ENCODE data around the gene M1AP. TPM values are rescaled to one million over a fixed set of nuclear protein-coding genes. Genes with fewer than 3 reads are reported as not detected.

Gene M1AP, protein sequence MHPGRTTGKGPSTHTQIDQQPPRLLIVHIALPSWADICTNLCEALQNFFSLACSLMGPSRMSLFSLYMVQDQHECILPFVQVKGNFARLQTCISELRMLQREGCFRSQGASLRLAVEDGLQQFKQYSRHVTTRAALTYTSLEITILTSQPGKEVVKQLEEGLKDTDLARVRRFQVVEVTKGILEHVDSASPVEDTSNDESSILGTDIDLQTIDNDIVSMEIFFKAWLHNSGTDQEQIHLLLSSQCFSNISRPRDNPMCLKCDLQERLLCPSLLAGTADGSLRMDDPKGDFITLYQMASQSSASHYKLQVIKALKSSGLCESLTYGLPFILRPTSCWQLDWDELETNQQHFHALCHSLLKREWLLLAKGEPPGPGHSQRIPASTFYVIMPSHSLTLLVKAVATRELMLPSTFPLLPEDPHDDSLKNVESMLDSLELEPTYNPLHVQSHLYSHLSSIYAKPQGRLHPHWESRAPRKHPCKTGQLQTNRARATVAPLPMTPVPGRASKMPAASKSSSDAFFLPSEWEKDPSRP
- total RNA-seq (2014; rRNA removed; shearing (Covaris generic)), result 0.24 TPM in 1 of 2 replicates, not detected in the other

DNA sequence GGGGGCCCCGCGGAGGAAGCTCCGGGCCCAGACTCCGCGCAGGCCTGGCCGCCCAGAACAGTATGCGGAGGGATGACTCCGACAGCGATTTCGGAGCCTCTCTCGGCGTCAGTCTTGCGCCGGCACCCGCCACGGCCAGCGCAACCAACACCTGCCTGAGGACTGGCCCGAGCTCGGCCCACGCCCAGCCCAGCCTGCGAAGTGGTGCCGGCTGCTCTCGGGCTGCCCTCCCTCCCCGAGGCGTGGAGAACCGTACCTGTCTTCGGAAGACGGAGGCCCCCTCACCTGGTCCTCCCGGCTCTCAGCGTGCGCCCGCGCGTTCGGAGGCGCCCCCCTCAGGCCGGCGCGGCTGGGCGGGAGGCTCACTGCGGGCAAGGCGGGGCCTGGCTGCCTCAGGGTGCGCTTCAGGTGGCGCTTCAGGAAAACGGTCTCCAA is at the start of gene M1AP:
TSS of gene M1AP (minus strand) at position 322 of the 435 bp plus-strand sequence. CDS start 8,055 bp downstream, outside the sequence.

GRCh38 chr2:74653985-74654882 is 6.1 kb upstream of the M1AP start, which contains the start of gene SEMA4F:
Gene SEMA4F, plus strand, starts transcription at chr2:74654247. Its CDS starts 130 bp downstream, at chr2:74654377.

DNA sequence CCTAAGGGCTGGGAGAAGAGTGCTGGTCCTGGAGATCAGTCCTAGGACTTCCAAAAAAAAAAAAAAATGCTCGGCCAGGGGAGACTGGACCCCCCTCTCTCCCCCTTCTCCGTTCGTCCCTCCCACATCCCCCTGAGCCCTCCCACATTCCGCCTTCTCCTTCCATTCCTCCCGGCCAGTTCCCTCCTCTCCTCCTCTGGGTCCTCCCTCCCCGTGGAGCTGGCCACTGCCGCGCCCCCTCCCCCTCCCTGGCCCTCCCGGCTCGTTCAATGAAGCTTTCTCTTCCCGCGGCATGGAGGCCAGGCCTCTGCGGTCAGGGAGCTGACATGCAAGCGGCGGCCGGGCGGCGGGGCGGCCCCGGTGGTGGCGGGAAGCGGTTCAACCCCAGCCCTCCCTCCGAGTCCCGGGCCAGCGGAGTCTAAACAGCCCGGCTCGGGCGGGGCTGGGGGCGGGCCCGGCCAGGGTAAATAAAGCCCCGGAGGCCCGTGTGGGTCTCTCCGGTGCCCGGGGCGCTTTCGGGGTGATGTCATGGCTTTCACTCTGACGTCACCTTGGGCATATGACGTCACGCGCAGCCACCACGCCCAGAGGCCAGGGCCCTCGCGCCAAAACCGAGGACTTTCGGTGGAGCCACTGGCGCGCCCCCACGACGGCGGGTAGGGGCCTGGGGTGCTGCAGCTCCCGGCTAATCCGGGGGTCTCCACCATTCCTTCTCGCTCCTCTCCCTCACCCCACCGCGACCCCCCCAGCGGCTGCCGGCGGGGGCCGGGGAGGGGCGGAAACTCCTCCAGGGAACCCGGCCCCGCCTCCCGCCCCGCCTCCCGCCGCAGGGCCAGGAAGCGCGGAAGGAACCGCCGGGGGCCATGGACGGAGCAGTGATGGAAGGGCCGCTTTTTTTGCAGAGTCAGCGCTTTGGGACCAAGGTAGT is 94.0 kb downstream of the M1AP start, which contains the start of the genes DOK1 and LOXL3:
TSS of gene DOK1 (plus strand) at position 829 of the 928 bp plus-strand sequence. CDS start at position 864, 35 bp downstream.
TSS of gene LOXL3 (minus strand) at position 51 of the 928 bp plus-strand sequence. CDS start 1,308 bp downstream, outside the sequence.

GRCh38 chr2:74529357-74530238 is 118.5 kb downstream of the M1AP start, which contains the start of the genes AUP1 and HTRA2:
Gene AUP1, minus strand, starts transcription at chr2:74529706. Its CDS starts 77 bp downstream, at chr2:74529629.
Gene HTRA2, plus strand, starts transcription at chr2:74529933. Its CDS starts 74 bp downstream, at chr2:74530007.

DNA sequence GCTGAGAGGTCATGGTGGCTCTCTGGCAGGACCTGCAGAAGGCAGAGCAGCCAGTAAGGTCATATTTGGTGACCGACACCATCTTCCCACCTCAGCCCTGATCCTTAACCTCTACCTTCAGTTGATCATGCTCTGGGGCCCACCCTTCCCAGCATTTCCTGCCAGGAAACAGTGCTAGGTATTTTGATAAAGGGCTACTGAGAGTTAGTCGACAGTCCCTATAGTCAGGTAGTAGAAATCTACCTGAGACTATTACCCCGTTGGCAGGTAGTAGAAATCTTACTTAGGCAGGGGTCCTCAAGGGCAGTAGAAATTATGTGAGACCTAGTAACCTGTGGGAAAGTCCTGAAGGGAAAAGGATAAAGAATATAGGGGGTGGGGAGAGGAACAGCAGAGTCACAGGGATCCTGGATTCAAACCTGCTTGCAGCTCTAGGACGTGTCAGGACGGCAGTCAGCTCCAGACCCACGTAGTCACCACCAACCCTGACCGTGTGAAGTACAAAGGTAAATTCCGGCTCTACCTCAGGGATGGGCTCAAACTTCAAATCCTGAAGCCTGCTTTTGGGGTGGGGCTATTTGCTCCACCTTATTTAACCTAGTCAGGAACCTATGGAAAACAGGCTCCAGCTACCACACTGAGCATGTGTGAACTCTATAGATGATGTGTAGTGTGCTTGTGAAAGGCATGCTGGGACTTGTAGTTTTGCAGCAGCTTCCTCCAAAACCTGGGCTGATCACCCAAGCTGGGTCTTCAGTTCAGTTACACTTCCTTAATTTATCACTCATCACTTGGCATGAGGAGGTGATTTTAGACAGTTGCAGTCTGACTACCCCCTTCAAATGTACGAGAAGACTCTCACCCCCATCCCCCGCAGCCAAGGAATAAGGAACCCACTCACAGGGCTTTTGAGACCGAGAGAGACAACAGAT is 122.1 kb downstream of the M1AP start, which contains the start of gene DQX1:
TSS of gene DQX1 (minus strand) at position 515 of the 932 bp plus-strand sequence. CDS start at position 13, 502 bp downstream.

DNA sequence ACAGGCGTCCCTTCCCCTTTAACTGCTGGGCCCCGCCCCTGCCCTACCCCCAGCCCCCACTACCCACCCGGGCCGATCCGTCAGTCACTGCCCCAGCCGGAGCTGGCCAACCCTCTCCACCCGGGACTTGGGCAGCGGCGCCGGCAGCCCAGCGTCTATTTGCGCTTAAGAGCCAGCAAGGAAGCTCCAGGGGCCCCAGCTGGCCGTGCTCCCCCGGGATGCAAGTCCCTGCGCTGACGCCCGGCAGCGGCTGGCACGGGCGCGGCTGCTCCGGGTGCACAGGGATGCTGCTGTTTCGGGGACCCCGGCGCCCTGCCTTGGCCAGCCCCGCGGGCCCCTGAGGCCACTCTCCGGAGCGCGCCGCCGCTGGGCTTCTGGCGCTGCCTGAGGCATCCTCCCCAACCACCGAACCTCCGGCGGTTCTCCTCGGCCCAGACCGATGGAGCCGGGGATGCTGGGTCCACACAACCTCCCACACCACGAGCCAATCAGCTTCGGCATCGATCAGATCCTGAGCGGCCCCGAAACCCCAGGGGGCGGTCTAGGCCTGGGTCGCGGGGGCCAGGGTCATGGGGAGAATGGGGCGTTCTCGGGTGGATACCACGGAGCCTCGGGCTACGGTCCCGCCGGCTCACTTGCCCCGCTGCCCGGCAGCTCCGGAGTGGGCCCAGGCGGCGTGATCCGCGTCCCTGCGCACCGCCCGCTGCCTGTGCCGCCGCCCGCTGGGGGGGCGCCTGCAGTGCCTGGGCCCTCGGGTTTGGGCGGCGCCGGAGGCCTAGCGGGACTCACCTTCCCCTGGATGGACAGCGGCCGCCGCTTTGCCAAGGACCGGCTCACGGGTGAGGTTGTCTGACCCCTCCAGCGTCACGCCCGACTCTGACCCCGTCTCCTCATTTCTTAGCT is 133.5 kb downstream of the M1AP start, which contains the start of gene TLX2:
TSS of gene TLX2 (plus strand) at position 83 of the 903 bp plus-strand sequence. CDS start at position 440, 357 bp downstream.

Other genes starting within 250 kb of the M1AP start
- 5.5 and 8.5 TPM in 2 replicates for gene C2orf81, start 226.7 kb downstream of the M1AP start, total RNA-seq (2014; rRNA removed; shearing (Covaris generic))
- gene WDR54, start 226.6 kb downstream of the M1AP start, total RNA-seq (2014; rRNA removed; shearing (Covaris generic)), result 119 and 142 TPM in 2 replicates
- 27.1 and 30.5 TPM in 2 replicates for gene RTKN, start 206.4 kb downstream of the M1AP start, total RNA-seq (2014; rRNA removed; shearing (Covaris generic))
- gene INO80B, start 193.2 kb downstream of the M1AP start, total RNA-seq (2014; rRNA removed; shearing (Covaris generic)), result 30.3 and 40.9 TPM in 2 replicates
- 72.6 and 93.6 TPM in 2 replicates for gene WBP1, start 189.9 kb downstream of the M1AP start, total RNA-seq (2014; rRNA removed; shearing (Covaris generic))
- 64.9 and 65.6 TPM in 2 replicates for gene MOGS, start 182.9 kb downstream of the M1AP start, total RNA-seq (2014; rRNA removed; shearing (Covaris generic))
- 95.8 and 110 TPM in 2 replicates for gene MRPL53, start 175.7 kb downstream of the M1AP start, total RNA-seq (2014; rRNA removed; shearing (Covaris generic))
- gene CCDC142, start 165.3 kb downstream of the M1AP start, total RNA-seq (2014; rRNA removed; shearing (Covaris generic)), result 16.1 and 18.6 TPM in 2 replicates
- gene TTC31, start 165.2 kb downstream of the M1AP start, total RNA-seq (2014; rRNA removed; shearing (Covaris generic)), result 33.5 and 57.6 TPM in 2 replicates
- gene LBX2, start 148.7 kb downstream of the M1AP start, total RNA-seq (2014; rRNA removed; shearing (Covaris generic)), result 16.3 and 18.1 TPM in 2 replicates
- 28.8 and 29.3 TPM in 2 replicates for gene PCGF1, start 140.6 kb downstream of the M1AP start, total RNA-seq (2014; rRNA removed; shearing (Covaris generic))
- gene TLX2, start 133.9 kb downstream of the M1AP start, total RNA-seq (2014; rRNA removed; shearing (Covaris generic)), result 1.8 and 2.8 TPM in 2 replicates
- gene DQX1, start 122.1 kb downstream of the M1AP start, total RNA-seq (2014; rRNA removed; shearing (Covaris generic)), result not detected in 2 replicates
- 161 and 168 TPM in 2 replicates for gene AUP1, start 118.6 kb downstream of the M1AP start, total RNA-seq (2014; rRNA removed; shearing (Covaris generic))
- 50.9 and 52.6 TPM in 2 replicates for gene HTRA2, start 118.4 kb downstream of the M1AP start, total RNA-seq (2014; rRNA removed; shearing (Covaris generic))
- 158 and 171 TPM in 2 replicates for gene LOXL3, start 94.4 kb downstream of the M1AP start, total RNA-seq (2014; rRNA removed; shearing (Covaris generic))
- 11.1 and 11.5 TPM in 2 replicates for gene DOK1, start 93.6 kb downstream of the M1AP start, total RNA-seq (2014; rRNA removed; shearing (Covaris generic))
- gene SEMA4F, start 5.9 kb upstream of the M1AP start, total RNA-seq (2014; rRNA removed; shearing (Covaris generic)), result 4.7 and 11.9 TPM in 2 replicates
- gene HK2, start 185.8 kb upstream of the M1AP start, total RNA-seq (2014; rRNA removed; shearing (Covaris generic)), result 29.3 and 29.6 TPM in 2 replicates